ENCODE measurements around the gene TARS2.

TARS2 gene

GRCh38 chr1:150551051-150551783 is 64.0 kb downstream of the TARS2 start:
- H3K4me3 ChIP-seq (ENCODE audit: low read depth, low read length) = no peak overlapping the region
- DNase-seq (ENCODE audit: low read depth) = no peak
- TF ChIP-seq, protein P1, sequence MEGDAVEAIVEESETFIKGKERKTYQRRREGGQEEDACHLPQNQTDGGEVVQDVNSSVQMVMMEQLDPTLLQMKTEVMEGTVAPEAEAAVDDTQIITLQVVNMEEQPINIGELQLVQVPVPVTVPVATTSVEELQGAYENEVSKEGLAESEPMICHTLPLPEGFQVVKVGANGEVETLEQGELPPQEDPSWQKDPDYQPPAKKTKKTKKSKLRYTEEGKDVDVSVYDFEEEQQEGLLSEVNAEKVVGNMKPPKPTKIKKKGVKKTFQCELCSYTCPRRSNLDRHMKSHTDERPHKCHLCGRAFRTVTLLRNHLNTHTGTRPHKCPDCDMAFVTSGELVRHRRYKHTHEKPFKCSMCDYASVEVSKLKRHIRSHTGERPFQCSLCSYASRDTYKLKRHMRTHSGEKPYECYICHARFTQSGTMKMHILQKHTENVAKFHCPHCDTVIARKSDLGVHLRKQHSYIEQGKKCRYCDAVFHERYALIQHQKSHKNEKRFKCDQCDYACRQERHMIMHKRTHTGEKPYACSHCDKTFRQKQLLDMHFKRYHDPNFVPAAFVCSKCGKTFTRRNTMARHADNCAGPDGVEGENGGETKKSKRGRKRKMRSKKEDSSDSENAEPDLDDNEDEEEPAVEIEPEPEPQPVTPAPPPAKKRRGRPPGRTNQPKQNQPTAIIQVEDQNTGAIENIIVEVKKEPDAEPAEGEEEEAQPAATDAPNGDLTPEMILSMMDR (IDR thresholded peaks at IDR 0.05; ENCODE audit: control insufficient read depth, extremely low read depth, insufficient read depth) = no peak

DNA sequence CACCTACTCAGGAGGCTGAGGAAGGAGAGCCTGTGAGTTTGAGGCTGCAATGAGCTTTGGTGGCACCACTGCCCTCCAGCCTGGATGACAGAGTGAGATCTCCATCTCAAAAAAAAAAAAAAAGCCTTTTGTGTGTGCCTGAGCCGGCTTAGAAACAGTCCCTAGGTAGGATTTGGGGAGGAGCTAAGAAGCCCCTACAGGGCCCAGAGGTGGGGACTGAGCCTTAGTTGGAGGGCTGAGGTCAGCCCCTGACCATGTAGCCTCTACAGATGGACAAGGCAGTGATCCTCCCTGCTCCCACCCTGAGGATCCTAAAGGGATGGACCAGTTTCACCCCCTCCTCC is 64.5 kb downstream of the TARS2 start:
- H3K4me3 ChIP-seq (ENCODE audit: low read depth, low read length) = no peak overlapping the region
- no peak for DNase-seq (ENCODE audit: low read depth)
- TF ChIP-seq, protein P1 (IDR thresholded peaks at IDR 0.05; ENCODE audit: control insufficient read depth, extremely low read depth, insufficient read depth) = no peak

GRCh38 chr1:150552128-150552910 is 65.1 kb downstream of the TARS2 start:
- no peak for DNase-seq (ENCODE audit: low read depth)
- TF ChIP-seq, protein P1 (IDR thresholded peaks at IDR 0.05; ENCODE audit: control insufficient read depth, extremely low read depth, insufficient read depth) = no peak
- no peak overlapping the region for H3K4me3 ChIP-seq (ENCODE audit: low read depth, low read length)

DNA sequence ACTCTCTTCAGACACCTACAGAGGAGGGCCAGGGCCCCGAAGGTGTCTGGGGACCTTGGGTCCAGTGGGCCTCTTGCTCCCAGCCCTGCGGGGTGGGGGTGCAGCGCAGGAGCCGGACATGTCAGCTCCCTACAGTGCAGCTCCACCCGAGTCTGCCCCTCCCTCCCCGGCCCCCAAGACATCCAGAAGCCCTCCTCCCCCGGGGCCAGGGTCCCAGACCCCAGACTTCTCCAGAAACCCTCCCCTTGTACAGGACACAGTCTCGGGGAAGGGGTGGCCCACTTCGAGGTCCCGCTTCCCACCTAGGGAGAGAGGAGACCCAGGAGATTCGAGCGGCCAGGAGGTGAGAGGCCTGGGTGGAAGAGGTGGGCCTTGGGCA is 65.7 kb downstream of the TARS2 start:
- H3K4me3 ChIP-seq (ENCODE audit: low read depth, low read length) = no peak overlapping the region
- TF ChIP-seq, protein P1 (IDR thresholded peaks at IDR 0.05; ENCODE audit: control insufficient read depth, extremely low read depth, insufficient read depth) = no peak
- DNase-seq (ENCODE audit: low read depth) = no peak

- TF ChIP-seq, protein P1 (IDR thresholded peaks at IDR 0.05; ENCODE audit: control insufficient read depth, extremely low read depth, insufficient read depth) = no peak
- H3K4me3 ChIP-seq (ENCODE audit: low read depth, low read length) = no peak overlapping the region
- no peak for DNase-seq (ENCODE audit: low read depth)
Measured at GRCh38 chr1:150553392-150554085, 66.3 kb downstream of the TARS2 start.

DNA sequence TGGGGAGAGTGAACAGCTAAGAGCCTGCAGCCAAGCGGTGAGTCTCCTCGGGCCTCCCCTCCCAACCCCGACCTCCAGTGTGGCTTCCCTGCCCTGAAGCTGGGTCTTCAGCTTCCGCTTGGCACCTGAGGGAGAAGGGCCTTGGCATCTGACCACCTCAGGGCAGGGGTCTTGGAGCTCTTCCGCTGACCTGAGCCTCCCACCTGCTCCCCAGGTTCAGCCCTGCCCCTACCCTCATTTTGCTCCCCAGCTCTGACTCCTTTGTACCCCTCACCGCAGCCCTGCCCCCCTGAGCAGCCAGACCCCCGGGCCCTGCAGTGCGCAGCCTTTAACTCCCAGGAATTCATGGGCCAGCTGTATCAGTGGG is 66.8 kb downstream of the TARS2 start:
- DNase-seq (ENCODE audit: low read depth) = no peak
- no peak overlapping the region for H3K4me3 ChIP-seq (ENCODE audit: low read depth, low read length)
- TF ChIP-seq, protein P1 (IDR thresholded peaks at IDR 0.05; ENCODE audit: control insufficient read depth, extremely low read depth, insufficient read depth) = no peak
